Measurements from ENCODE around the gene TRIP12. TPM values are rescaled to one million over a fixed set of nuclear protein-coding genes. Genes with fewer than 3 reads are reported as not detected.

Gene TRIP12
- total and polyA plus RNA-seq, 2 of the 13 experiments (the other 11 are each of a cell fraction or from before 2014, with no cell fraction given) = 72.1 to 153 TPM

DNA sequence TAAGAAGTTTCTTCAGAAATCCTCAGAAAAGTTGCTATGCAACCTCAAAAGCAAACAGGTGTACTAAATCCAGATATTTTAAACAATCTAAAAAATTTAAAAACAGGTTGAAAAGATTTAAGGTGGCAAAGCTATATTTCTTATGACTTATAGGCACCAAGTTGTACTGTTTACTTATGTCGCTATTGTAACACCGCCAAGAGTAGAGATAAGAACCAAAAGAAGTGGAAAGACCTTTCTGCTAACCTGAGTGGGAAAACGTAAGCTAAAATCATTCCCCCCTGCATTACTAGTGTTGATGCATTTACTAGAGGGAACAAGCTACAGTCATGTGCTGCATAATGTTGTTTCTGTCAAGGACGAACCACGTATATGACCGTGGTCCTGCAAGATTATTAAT lies 83.1 kb downstream of the TRIP12 start (continued):
- TF ChIP-seq, protein P1, sequence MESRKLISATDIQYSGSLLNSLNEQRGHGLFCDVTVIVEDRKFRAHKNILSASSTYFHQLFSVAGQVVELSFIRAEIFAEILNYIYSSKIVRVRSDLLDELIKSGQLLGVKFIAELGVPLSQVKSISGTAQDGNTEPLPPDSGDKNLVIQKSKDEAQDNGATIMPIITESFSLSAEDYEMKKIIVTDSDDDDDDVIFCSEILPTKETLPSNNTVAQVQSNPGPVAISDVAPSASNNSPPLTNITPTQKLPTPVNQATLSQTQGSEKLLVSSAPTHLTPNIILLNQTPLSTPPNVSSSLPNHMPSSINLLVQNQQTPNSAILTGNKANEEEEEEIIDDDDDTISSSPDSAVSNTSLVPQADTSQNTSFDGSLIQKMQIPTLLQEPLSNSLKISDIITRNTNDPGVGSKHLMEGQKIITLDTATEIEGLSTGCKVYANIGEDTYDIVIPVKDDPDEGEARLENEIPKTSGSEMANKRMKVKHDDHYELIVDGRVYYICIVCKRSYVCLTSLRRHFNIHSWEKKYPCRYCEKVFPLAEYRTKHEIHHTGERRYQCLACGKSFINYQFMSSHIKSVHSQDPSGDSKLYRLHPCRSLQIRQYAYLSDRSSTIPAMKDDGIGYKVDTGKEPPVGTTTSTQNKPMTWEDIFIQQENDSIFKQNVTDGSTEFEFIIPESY (CRISPR knock-in tag; IDR thresholded peaks at IDR 0.05) = no peak

DNA sequence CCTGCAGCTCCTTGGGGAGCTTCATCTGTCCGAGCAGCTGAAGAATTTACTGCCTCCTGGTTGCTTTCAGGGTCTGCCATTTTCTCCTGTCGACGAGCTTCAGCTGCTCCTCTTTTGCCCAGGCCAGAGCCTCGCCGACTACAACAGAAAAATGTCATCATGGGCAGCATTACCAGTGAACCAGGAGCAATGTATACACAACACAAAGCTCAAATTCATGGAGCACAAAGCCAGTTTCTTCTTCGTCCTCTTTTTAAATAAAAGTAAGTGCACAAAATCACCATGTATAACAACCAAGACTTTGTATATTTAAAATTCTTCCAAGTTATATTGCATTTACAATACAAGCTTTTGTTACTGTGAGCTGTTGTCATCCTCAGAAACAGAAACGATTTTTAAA lies 85.0 kb downstream of the TRIP12 start:
- ChIA-PET CTCF (ENCODE audit: low intra/inter-chr PET ratio, low total read pairs) (no interaction called here), POLR2A (no interaction called here)
- 99% methylated on average over 7 of the region's 7 CpGs for WGBS (ENCODE audit: low lambda C conversion rate)
- Histone ChIP-seq H3K4me1 (ENCODE audit: insufficient read depth, low read length) (no peaks in the 10 kb centered on the region), H3K36me3 (replicated peaks in 1 of 2; ENCODE audit: control insufficient read depth in 1 of 2, insufficient read depth in 2 of 2, low read length in 2 of 2) (peaks cover 22 to 77% of the 10 kb centered on the region in 2 experiments), H3K9me3 (ENCODE audit: low read length) (no peaks in the 10 kb centered on the region), H3K79me2 (ENCODE audit: insufficient read depth, low read length) (no peaks in the 10 kb centered on the region), H3K27ac (ENCODE audit: extremely low read length, insufficient read depth, low read length) (no peak overlapping the region), H3K9ac (ENCODE audit: insufficient read depth, low read depth, low read length) (no peak overlapping the region), H4K20me1 (ENCODE audit: insufficient read depth, low read length) (no peaks in the 10 kb centered on the region), H2AFZ (ENCODE audit: low read length) (no peak overlapping the region), H3K27me3 (ENCODE audit: control insufficient read depth in 1 of 2, insufficient read depth in 2 of 2, low read length in 2 of 2) (no peaks in the 10 kb centered on the region), H3K4me3 (replicated peaks in 1 of 3; ENCODE audit: insufficient read depth in 1 of 3, low read depth in 2 of 3, low read length in 3 of 3) (no peak overlapping the region), H3K4me2 (ENCODE audit: low read depth, low read length) (no peak overlapping the region)
- intact Hi-C loops (cut with micrococcal nuclease; ENCODE audit: unreplicated experiment) = no loop called here
- DNase-seq (ENCODE audit: low spot score) (no peak), FAIRE-seq (no peak), ATAC-seq (no peak)
- in situ Hi-C loops (cut with HindIII; ENCODE audit: extremely low pct_ligation_motif_present, low pct_unique_long_range_greater_than_20kb) = no loop called here
- no TSS peak for BruUV-seq (replicated peaks)
- TF ChIP-seq NFE2 (CRISPR knock-in tag; IDR thresholded peaks at IDR 0.05) (no peak), PHF21A (CRISPR knock-in tag; IDR thresholded peaks at IDR 0.05) (no peak), TBX2 (CRISPR knock-in tag; IDR thresholded peaks at IDR 0.05; ENCODE audit: borderline replicate concordance) (no peak), ZNF790 (CRISPR knock-in tag; IDR thresholded peaks at IDR 0.05; ENCODE audit: borderline replicate concordance) (no peak), ZNF180 (CRISPR knock-in tag; IDR thresholded peaks at IDR 0.05; ENCODE audit: borderline replicate concordance, low read depth) (no peak), ZFP36L1 (CRISPR knock-in tag; IDR thresholded peaks at IDR 0.05) (no peak), ZNF572 (CRISPR knock-in tag; IDR thresholded peaks at IDR 0.05) (no peak), ZNF101 (CRISPR knock-in tag; IDR thresholded peaks at IDR 0.05; ENCODE audit: borderline replicate concordance, low read depth) (no peak), ZNF510 (CRISPR knock-in tag; IDR thresholded peaks at IDR 0.05; ENCODE audit: low read depth) (no peak)
- TF ChIP-seq, protein P2, sequence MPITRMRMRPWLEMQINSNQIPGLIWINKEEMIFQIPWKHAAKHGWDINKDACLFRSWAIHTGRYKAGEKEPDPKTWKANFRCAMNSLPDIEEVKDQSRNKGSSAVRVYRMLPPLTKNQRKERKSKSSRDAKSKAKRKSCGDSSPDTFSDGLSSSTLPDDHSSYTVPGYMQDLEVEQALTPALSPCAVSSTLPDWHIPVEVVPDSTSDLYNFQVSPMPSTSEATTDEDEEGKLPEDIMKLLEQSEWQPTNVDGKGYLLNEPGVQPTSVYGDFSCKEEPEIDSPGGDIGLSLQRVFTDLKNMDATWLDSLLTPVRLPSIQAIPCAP (CRISPR knock-in tag; IDR thresholded peaks at IDR 0.05; ENCODE audit: low read depth) = no peak
- TF ChIP-seq, protein P3, sequence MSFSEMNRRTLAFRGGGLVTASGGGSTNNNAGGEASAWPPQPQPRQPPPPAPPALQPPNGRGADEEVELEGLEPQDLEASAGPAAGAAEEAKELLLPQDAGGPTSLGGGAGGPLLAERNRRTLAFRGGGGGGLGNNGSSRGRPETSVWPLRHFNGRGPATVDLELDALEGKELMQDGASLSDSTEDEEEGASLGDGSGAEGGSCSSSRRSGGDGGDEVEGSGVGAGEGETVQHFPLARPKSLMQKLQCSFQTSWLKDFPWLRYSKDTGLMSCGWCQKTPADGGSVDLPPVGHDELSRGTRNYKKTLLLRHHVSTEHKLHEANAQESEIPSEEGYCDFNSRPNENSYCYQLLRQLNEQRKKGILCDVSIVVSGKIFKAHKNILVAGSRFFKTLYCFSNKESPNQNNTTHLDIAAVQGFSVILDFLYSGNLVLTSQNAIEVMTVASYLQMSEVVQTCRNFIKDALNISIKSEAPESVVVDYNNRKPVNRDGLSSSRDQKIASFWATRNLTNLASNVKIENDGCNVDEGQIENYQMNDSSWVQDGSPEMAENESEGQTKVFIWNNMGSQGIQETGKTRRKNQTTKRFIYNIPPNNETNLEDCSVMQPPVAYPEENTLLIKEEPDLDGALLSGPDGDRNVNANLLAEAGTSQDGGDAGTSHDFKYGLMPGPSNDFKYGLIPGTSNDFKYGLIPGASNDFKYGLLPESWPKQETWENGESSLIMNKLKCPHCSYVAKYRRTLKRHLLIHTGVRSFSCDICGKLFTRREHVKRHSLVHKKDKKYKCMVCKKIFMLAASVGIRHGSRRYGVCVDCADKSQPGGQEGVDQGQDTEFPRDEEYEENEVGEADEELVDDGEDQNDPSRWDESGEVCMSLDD (CRISPR knock-in tag; IDR thresholded peaks at IDR 0.05; ENCODE audit: borderline replicate concordance) = no peak
